Stimulated activated CD8-positive, alpha-beta memory T cell treated with anti-CD3 and anti-CD28 coated beads, Interleukin-4, amount 100 ng/mL, for 1 hour (primary cell): Measurements from ENCODE around the gene DHDH.

Experiments used
- DNase-seq, 2 donors: peaks; one replicate each; pipeline ENCODE4 v3.0.0-alpha.2; 2020; ENCODE audit warnings: low read depth in 2 of 2, low spot score in 1 of 2

The DHDH gene

DNA sequence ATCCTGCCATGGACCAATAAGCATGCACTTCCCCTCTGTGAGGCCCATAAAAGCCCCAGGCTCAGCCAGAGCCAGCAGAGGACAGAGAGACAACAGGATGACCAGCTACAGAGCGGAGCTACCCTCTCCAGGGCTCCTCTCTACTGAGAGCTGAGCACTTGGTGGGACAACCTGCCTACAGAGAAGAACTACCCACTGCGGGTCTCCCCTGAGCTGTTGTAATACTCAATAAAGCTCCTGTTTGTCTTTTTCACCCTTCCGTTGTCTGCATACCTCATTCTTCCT is 13.7 kb downstream of the DHDH start:
- DNase-seq = no peak

GRCh38 chr19:48950159-48950558 is 16.7 kb downstream of the DHDH start:
- no peak for DNase-seq

DNA sequence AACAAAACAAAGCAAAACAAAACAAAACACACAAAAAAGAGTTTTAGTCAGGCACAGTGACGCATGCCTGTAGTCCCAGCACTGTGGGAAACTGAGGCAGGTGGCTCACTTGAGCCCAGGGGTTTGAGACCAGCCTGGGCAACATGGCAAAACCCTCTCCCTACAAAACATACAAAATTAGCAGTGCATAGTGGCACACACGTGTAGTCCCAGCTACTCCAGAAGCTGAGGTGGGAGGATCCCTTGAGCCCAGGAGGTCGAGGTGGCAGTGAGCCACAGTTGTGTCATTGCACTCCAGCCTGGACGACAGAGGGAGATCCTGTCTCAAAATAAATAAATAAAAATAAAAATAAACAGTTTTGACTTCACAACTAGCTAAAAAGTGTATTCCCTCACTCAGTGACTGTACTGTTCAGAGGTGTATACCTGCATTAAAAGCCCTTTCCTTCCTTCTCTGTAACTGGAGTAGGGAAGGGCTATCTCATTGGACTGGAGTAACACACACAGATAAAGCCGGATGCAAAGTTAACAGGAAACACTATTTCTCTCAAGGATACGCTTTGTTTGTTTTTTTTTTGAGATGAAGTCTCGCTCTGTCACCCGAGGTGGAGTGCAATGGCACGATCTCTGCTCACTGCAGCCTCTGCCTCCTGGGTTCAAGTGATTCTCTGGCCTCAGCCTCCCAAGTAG is 17.5 kb downstream of the DHDH start:
- DNase-seq = no peak

GRCh38 chr19:48953141-48953540 is 19.6 kb downstream of the DHDH start:
- DNase-seq = no peak

GRCh38 chr19:48953990-48954594 is 20.6 kb downstream of the DHDH start:
- DNase-seq = no peak

DNA sequence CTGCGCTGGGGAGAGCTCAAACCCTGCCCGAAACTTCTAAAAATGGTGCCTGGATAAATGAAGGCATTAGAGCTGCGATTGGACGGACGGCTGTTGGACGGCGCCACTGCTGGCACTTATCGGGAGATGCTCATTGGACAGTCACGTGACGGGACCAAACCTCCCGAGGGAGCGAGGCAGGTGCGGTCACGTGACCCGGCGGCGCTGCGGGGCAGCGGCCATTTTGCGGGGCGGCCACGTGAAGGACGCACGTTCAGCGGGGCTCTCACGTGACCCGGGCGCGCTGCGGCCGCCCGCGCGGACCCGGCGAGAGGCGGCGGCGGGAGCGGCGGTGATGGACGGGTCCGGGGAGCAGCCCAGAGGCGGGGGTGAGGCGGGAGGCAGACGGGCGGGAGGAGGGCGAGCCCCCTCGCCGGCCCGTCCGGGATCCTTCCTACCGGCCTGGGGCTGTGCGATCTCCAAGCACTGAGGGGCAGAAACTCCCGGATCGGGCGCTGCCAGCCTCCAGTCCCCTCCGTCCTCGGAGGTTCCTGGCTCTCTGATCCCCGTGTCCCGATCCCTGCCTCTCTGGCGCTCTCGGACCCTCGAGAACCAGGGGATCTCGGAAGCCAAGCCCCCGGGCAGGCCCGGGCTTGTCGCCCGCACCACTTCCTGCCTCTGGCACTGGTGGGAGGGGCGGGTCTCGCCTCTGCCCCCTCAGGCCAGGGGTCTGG is 21.3 kb downstream of the DHDH start, which contains the start of gene BAX:
BAX (plus strand) TSS at position 281 of the 713 bp plus-strand sequence; CDS start at position 335, 54 bp downstream.
- peak; percentile 66 to 70 for DNase-seq

GRCh38 chr19:48955308-48955958 is 21.9 kb downstream of the DHDH start:
- no peak for DNase-seq

- DNase-seq = no peak
Measured at GRCh38 chr19:48958006-48958405, 24.5 kb downstream of the DHDH start.

DNA sequence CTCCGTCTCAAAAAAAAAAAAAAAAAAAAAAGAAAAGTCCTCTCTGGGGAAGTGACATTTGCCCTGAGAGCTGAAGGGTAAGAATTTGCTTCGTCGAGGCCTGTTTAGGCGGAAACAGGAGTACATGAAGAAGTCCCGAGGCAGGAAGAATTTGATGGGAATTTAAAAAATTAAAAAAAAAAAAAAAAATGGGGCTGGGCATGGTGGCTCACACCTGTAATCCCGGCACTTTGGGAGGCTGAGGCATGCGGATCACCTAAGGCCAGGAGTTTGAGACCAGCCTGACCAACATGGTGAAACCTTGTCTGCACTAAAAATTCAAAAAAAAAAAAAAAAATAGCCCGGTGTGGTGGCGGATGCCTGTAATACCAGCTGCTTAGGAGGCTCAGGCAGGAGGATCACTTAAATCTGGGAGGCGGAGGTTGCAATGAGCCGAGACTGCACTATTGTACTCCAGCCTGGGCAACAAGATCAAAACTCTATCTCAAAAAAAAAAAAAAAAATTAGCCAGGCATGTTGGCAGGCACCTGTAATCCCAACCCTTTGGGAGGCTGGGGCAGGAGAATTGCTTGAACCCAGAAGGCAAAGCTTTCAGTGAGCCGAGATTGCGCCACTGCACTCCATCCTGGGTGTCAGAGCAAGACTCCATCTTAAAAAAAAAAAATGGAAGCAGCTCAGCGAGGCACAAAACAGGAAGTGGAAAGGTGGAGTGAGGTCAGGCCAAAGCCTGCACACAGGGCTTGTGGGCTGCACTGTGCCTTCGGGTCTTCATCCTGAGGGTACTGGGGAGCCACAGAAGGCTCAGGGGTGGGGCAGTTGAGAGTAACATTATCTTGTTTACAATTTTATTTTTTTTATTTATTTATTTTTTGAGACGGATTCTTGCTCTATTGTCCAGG is 26.1 kb downstream of the DHDH start:
- DNase-seq = no peak

DNA sequence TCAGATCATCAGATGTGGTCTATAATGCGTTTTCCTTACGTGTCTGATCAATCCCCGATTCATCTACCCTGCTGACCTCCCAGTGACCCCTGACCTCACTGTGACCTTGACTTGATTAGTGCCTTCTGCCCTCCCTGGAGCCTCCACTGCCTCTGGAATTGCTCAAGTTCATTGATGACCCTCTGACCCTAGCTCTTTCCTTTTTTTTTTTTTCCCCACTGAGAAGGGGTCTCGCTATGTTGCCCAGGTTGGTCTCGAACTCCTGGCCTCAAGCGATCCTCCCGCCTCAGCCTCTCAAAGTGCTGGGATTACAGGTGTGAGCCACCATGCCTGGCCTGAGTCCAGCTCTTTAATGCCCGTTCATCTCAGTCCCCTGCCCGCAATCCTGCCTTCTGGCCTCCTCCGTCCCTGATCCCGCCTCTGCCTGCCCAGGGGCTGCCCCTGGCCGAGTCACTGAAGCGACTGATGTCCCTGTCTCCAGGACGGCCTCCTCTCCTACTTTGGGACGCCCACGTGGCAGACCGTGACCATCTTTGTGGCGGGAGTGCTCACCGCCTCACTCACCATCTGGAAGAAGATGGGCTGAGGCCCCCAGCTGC is 27.7 kb downstream of the DHDH start:
- no peak for DNase-seq

GRCh38 chr19:48961673-48962028 is 28.2 kb downstream of the DHDH start:
- DNase-seq = no peak

DNA sequence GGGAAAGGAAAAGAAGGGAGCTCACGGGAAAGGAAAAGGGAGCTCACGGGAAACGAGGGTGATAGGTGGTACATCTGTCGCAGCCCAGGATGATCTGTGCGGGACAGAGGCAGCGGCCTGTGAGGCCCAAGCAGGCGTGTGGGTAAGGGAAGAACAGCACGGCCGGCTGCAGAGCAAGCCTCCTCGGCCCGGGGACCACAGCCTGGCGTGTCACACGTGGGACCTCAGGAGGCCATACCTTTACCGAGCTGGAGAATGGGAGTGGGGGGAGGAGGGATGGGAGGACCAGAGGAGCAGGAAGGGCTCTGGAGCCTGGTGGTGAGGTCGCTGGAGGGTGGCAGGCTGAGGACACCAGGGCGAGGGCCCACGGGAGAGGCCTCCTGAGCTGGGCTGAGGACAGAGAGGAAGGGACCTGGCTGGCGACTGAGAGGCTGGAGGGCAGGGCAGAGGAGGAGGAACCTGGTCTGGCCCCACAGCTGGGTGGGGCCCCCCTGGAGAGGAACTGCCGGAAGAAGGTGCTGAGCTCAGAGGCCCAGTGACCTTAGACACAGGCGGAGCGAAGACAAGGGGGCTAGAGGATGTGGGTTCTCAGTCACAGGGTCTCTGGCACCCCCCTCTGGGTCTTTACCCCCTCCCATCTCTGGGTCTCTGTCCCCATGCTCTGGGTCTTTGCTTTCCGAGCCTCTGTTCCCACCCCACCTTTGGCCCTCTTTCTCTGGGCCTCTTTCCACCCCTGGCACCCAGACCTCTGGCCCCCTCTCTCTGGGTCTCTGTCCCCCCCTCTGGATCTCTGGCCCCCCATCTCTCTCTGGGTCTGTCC is 28.7 kb downstream of the DHDH start:
- DNase-seq = no peak

DNA sequence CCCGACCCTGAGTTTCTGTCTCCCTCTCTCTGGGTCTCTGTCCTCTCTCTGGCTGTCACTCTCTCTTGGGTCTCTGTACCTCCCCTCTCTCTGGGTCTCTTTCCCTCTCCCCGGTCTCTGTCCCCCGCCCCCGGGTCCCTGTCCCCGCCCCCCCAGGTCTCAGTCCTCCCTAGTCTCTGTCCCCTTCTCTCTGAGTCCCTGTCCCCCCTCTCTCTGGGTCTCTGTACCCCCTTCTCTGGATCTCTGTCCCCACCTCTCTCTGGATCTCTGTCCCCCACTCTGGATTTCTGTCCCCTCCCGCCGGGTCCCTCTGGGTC is 29.3 kb downstream of the DHDH start:
- no peak for DNase-seq

- peak in 1 of 2 donors; percentile 38 for DNase-seq
Measured at GRCh38 chr19:48963371-48964204, 30.1 kb downstream of the DHDH start.

DNA sequence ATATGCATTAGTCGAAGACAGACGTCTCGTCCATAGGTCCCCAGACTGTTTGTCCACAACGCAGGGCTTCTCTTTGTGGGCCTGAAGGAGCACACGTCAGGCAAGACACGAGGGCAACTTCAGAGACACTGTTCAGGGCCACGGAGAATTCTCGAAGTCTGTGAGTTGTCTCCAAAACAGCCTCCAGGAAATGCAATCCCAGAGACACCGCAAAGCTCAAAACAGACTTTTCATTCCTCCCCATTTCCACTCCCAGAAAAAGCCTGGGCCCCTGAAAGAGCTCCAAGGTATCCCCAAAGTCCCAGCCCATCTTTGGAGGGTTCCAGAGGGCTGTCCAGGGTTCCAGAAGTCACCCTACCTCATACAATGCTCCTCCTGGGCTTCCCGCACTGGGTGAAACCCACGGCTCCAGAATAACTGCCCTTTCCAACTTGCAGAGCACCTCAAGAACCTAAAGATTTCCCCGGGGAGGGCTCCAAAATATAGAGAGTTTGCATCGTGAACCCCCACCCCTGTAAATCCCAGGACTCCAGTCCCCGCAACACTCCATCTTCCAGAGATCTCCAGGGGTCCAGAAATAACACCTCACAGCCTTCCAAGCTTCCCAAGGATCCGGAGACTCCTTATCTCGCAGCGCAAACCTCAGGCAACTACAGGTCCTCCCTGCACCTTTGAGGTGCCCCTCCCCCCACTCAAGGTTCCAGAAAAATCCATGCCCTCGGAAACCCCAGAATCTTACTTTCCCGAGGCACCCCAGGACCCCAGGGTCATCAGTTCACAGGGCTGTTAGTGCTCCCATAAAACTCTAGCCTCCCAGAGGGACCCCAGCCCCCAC is 30.9 kb downstream of the DHDH start:
- no peak for DNase-seq

GRCh38 chr19:48965040-48965805 is 31.7 kb downstream of the DHDH start, which contains the start of gene FTL:
TSS of gene FTL (plus strand) at chr19:48965309. CDS start at chr19:48965508, 199 bp downstream.
- DNase-seq = peak; percentile 78

DNA sequence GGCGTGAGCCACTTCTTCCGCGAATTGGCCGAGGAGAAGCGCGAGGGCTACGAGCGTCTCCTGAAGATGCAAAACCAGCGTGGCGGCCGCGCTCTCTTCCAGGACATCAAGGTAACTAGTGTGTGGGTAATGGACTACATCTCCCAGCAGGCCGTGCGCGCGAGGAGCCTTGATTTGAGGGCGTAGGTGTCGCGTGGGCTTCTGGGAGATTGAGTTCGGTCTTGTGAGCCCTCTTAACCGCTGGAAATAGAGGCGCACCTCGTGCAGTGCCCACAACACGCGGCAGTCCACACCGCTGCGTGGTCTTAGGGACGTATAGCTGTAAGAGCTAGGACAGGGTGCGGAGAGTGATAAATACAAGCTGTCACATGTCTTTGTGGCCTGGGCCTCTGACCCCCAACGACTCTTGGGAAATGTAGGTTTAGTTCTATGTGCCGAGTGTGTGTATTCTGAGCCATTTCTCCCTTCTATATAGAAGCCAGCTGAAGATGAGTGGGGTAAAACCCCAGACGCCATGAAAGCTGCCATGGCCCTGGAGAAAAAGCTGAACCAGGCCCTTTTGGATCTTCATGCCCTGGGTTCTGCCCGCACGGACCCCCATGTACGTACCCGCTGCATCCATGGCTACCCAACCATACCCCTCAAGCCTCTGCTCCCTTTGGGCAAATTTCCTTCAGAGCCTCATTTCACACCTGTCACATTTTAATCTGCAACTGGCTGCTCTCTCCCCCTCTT is 32.5 kb downstream of the DHDH start:
- peak; percentile 74 to 83 for DNase-seq
